Stimulated activated naive CD8-positive, alpha-beta T cell treated with anti-CD3 and anti-CD28 coated beads, Interleukin-15, amount 100 ng/mL, for 72 hours (primary cell): Measurements from ENCODE around the gene TMEM266.

Experiments used
- ATAC-seq: fragments of 150-1000 bp; cut with Tn5 transposase; 2 replicates; pipeline ENCODE4 v1.10.0; 2021; ENCODE audit warnings: mild to moderate bottlenecking, moderate library complexity
- DNase-seq, 2 donors: peaks; one replicate each; pipeline ENCODE4 v3.0.0; 2021 to 2022
- H3K27ac Mint-ChIP-seq, 2 donors: one replicate each; pipeline ENCODE4 v1.8.0; 2022; ENCODE audit warnings: mild to moderate bottlenecking in 2 of 2, mixed read lengths in 2 of 2, moderate library complexity in 2 of 2
- H3K27me3 Mint-ChIP-seq: one replicate; pipeline ENCODE4 v1.8.0; 2022; ENCODE audit warnings: mixed read lengths
- H3K4me1 Mint-ChIP-seq: one replicate; pipeline ENCODE4 v1.8.0; 2022; ENCODE audit warnings: mild to moderate bottlenecking, mixed read lengths
- H3K4me3 Mint-ChIP-seq, 2 donors: one replicate each; pipeline ENCODE4 v1.8.0; 2022; ENCODE audit warnings: mild to moderate bottlenecking in 2 of 2, mixed read lengths in 2 of 2, moderate library complexity in 1 of 2
- H3K9me3 Mint-ChIP-seq, 2 donors: one replicate each; pipeline ENCODE4 v1.8.0; 2022; ENCODE audit warnings: mixed read lengths in 2 of 2

The TMEM266 gene

GRCh38 chr15:76058714-76059319 lies 968 bp upstream of the TMEM266 start:
- Mint-ChIP-seq H3K4me3 (peak overlapping the region; percentile 72 to 78), H3K27ac (no peak overlapping the region), H3K9me3 (no peaks in the 10 kb centered on the region), H3K27me3 (peaks cover 66% of the 10 kb centered on the region), H3K4me1 (peaks cover 49% of the 10 kb centered on the region)
- ATAC-seq = peak; percentile 68
- DNase-seq = peak; percentile 38 to 52

DNA sequence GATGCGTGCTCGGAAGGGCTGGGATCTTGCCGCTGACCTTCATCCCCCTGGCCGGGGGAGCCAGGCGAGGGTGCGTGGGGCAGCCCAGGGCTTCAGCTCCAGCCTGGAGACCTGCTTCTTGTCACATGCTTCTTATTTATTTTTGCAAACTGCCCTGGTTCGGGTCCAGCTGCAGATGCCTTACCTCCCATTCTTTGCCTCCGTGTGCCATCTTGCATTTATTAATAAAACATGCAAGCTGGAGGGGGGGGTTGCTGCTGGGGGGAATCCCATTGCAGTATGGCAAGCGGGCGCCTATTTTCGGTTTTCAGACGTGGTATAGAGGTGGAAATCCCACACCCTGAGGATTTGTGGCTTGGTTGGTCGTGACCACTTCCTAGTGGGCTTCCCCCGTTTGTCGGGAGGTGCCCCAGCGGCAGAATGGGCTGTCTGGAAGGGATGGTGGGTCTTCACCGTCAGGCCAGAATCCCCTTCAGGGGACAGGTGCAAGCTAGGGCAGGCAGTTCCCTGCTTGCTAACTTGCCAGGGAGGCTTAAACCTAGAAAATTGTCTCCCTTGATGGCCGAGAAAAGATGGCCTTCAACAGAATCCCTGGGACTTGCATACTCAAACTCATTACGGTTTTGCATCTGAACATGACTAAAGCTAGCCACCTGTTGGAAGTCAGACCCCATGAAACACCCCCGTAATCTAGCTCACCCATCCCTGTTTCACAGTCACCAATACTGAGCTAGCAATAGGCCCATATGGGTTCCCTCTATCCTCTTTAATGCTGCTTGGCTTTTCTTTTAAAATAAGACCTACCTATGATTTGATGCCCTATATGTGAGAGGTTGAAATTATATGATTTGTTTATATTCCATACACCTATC lies 569 bp downstream of the TMEM266 start:
- Mint-ChIP-seq H3K27me3 (peaks cover 75% of the 10 kb centered on the region), H3K4me3 (peak overlapping the region; percentile 84 to 85), H3K9me3 (no peaks in the 10 kb centered on the region), H3K4me1 (peaks cover 59% of the 10 kb centered on the region), H3K27ac (peak overlapping the region in 1 of 2 donors; percentile 49)
- DNase-seq (peak; percentile 55 to 80), ATAC-seq (peak; percentile 84)

DNA sequence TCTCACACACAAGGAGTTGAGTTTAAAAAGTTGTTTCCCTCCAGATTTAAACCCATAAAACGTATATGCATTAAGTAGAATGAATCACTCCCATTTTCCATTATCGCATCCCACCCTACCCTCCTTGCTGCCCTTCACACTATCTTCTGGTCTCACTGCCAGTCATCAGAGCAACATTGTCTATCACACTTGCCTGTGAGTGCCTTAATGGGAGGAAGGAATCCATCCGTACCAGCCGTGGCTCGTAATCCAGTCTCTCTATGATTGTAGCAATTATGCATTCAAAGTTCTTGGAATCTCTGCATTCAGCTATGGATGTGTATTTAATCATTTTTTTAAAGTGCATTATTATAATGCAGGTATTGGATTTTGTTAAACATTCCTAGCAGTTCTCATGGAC lies 1.9 kb downstream of the TMEM266 start:
- peaks cover 80% of the 10 kb centered on the region for H3K27me3 Mint-ChIP-seq
- DNase-seq (no peak), ATAC-seq (no peak)
- no peak overlapping the region for H3K4me3 Mint-ChIP-seq
- H3K9me3 Mint-ChIP-seq = no peaks in the 10 kb centered on the region
- peaks cover 63% of the 10 kb centered on the region for H3K4me1 Mint-ChIP-seq
- H3K27ac Mint-ChIP-seq = no peak overlapping the region

DNA sequence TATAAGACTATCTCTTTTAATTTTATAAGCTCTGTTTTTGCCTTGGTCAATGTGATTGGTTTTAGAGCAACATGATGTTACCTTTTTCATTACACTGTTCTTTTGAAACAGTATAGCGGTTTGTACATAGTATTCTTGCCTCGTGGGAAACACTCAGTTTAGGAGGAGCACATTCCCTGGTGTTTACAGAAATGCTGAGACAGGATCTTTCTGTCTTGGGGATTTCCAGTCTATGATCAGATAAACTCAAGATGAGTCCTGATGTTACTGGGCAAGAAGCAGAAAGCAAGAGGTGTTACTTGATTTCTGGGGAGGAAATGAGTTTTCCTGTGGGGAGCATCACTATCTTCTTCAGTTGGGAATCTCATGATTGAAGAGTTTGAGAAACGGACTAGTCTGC lies 2.5 kb downstream of the TMEM266 start:
- DNase-seq (no peak), ATAC-seq (no peak)
- no peak overlapping the region for H3K4me3 Mint-ChIP-seq
- no peaks in the 10 kb centered on the region for H3K9me3 Mint-ChIP-seq
- H3K27ac Mint-ChIP-seq = no peak overlapping the region
- H3K4me1 Mint-ChIP-seq = peaks cover 57% of the 10 kb centered on the region
- peaks cover 74% of the 10 kb centered on the region for H3K27me3 Mint-ChIP-seq

GRCh38 chr15:76064375-76064774 lies 4.6 kb downstream of the TMEM266 start:
- peaks cover 43% of the 10 kb centered on the region for H3K4me1 Mint-ChIP-seq
- no peak for DNase-seq
- ATAC-seq = no peak
- peaks cover 65% of the 10 kb centered on the region for H3K27me3 Mint-ChIP-seq
- H3K27ac Mint-ChIP-seq = no peak overlapping the region
- H3K9me3 Mint-ChIP-seq = no peaks in the 10 kb centered on the region
- no peak overlapping the region for H3K4me3 Mint-ChIP-seq

GRCh38 chr15:76065245-76065644 lies 5.5 kb downstream of the TMEM266 start:
- H3K4me1 Mint-ChIP-seq = peaks cover 40% of the 10 kb centered on the region
- ATAC-seq = peak; percentile 95
- peaks cover 66% of the 10 kb centered on the region for H3K27me3 Mint-ChIP-seq
- no peaks in the 10 kb centered on the region for H3K9me3 Mint-ChIP-seq
- H3K27ac Mint-ChIP-seq = no peak overlapping the region
- peak in 1 of 2 donors; percentile 41 for DNase-seq
- no peak overlapping the region for H3K4me3 Mint-ChIP-seq

DNA sequence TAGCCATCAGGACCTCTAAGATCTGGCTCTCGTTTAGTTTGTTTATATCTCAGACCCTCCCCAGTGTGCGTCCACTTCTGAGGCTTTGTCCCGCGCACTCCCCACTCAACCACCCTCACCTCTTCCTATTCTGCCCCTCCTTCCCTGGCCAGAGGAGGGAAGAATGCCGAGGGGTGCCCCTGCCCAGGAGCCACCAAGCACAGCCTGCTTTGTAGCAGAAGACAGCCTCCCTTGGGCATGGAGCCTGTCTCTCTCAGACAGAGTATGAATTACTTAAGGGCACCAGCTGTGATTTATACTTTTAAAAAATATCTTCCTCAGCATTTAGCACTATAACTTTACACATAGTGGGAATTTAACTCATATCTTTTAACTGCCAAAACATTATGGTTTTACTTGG lies 6.0 kb downstream of the TMEM266 start:
- Mint-ChIP-seq H3K4me1 (peaks cover 34% of the 10 kb centered on the region), H3K4me3 (no peak overlapping the region), H3K9me3 (no peaks in the 10 kb centered on the region), H3K27me3 (peaks cover 63% of the 10 kb centered on the region), H3K27ac (no peak overlapping the region)
- ATAC-seq (no peak), DNase-seq (no peak)

GRCh38 chr15:76070192-76070591 lies 10.4 kb downstream of the TMEM266 start:
- no peaks in the 10 kb centered on the region for H3K9me3 Mint-ChIP-seq
- peaks cover 19% of the 10 kb centered on the region for H3K27me3 Mint-ChIP-seq
- H3K4me1 Mint-ChIP-seq = peaks cover 8% of the 10 kb centered on the region

DNA sequence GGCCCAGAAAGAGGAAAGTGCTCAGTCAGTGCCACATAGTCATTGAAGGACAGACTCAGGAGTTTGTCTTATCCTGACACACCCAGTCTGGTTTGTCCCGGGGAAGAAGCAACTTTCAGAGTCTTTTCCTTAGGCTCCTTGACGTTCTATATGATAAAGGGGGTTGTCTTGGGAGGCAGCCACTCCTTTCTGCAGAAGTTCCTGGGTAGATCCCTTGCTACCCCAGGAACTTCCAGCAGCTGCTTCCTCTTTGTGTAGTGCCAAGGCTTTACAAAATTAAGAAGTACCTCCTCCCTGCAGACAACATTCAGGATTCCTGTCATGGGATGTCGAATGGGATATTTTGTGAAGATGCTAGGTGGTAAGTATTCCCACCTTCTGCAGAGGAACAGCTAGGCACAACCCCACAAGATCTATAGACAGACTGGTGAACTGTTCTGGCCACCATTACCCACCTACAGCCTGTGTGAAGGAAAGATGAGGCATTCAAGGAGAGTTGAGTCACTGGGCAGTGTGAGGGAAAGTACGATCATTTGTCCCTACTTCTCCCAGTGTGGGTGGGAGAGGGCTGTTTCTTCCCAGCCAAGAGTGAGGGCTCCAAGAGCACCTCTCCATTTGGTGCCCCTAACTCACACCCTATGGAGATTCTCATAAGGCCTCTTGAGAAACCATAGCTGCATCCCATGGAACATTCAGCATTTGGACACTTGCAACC lies 11.3 kb downstream of the TMEM266 start:
- H3K27ac Mint-ChIP-seq = no peak overlapping the region
- H3K9me3 Mint-ChIP-seq = no peaks in the 10 kb centered on the region
- no peak for DNase-seq
- no peaks in the 10 kb centered on the region for H3K4me1 Mint-ChIP-seq
- peaks cover 10% of the 10 kb centered on the region for H3K27me3 Mint-ChIP-seq
- no peak for ATAC-seq
- H3K4me3 Mint-ChIP-seq = no peak overlapping the region

More at GRCh38 chr15:76070192-76070591, 10.4 kb downstream of the TMEM266 start:
- Mint-ChIP-seq H3K27ac (no peak overlapping the region), H3K4me3 (no peak overlapping the region)
- ATAC-seq (no peak), DNase-seq (no peak)

DNA sequence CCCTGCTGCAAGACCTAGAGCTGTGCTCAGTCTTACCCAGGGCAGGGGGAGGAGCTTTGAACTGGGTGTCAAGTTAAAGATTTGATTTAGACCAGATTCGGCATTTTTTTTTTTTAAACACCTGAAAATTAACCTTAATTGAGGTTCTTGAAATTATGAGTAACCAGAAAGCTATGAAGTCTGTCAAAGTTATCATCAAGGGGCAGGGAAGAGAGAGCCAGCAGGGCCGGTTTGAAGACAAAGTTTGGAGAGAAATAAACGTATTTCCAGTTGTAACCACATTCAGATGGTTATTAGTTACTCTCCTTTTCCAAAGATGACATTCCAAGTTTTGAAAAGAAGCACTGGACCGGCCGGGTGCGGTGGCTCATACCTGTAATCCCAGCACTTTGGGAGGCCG lies 12.0 kb downstream of the TMEM266 start:
- Mint-ChIP-seq H3K4me1 (no peaks in the 10 kb centered on the region), H3K27me3 (peaks cover 9% of the 10 kb centered on the region), H3K27ac (no peak overlapping the region), H3K9me3 (no peaks in the 10 kb centered on the region), H3K4me3 (no peak overlapping the region)
- ATAC-seq (no peak), DNase-seq (no peak)

DNA sequence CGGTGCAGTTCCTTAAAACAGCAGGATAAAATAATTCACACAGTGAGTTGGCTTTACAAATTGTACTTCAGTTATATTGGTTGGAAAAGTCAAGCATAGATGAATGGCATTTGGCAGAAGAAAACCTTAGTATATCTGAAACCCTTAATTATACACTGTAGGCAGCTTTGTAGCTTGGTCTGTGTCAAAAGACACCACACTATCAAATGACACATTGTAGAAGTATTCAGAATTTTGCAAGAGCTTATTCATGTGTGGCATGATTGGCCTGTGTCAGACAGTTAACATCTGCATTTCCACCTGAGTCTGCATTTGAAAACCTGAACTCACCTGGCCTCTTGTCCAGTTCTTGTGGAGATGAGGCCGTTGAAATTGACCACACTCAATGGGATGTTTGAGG lies 13.8 kb downstream of the TMEM266 start:
- no peak for ATAC-seq
- no peak for DNase-seq

GRCh38 chr15:76075046-76075445 lies 15.3 kb downstream of the TMEM266 start:
- Mint-ChIP-seq H3K4me1 (peaks cover 6% of the 10 kb centered on the region), H3K27me3 (no peaks in the 10 kb centered on the region), H3K9me3 (no peaks in the 10 kb centered on the region), H3K27ac (no peak overlapping the region), H3K4me3 (no peak overlapping the region)
- ATAC-seq = no peak
- no peak for DNase-seq

More for the DNA sequence above, 13.8 kb downstream of the TMEM266 start:
- Mint-ChIP-seq H3K27me3 (peaks cover 9% of the 10 kb centered on the region), H3K9me3 (no peaks in the 10 kb centered on the region), H3K4me3 (no peak overlapping the region), H3K4me1 (peaks cover 6% of the 10 kb centered on the region), H3K27ac (no peak overlapping the region)

- peaks cover 6% of the 10 kb centered on the region for H3K4me1 Mint-ChIP-seq
- no peak overlapping the region for H3K4me3 Mint-ChIP-seq
- H3K27ac Mint-ChIP-seq = no peak overlapping the region
- H3K27me3 Mint-ChIP-seq = peaks cover 14% of the 10 kb centered on the region
- no peaks in the 10 kb centered on the region for H3K9me3 Mint-ChIP-seq
- DNase-seq (no peak), ATAC-seq (peak; percentile 39)
These were observed 18.6 kb downstream of the TMEM266 start for GRCh38 chr15:76078285-76078877.

DNA sequence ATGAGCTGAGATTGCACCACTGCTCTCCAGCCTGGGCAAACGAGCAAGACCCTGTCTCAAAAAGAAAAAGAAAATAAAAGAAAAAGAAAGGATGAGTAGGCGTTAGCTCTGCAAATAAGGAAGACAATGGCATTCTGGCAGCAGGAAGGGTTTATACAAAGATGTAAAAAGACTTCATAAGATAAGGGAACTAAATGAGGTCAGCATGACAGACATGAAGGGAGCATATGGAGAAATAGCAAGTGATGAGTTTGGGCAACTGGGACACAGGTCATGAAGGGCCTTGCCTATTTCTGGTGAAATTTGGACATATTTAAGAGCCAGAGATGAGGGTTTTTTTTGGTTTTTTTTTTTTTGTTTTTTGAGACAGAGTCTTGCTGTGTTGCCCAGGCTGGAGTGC lies 24.5 kb downstream of the TMEM266 start:
- Mint-ChIP-seq H3K9me3 (no peaks in the 10 kb centered on the region), H3K27me3 (peaks cover 51% of the 10 kb centered on the region), H3K27ac (no peak overlapping the region), H3K4me3 (no peak overlapping the region), H3K4me1 (no peaks in the 10 kb centered on the region)
- no peak for DNase-seq
- no peak for ATAC-seq

- Mint-ChIP-seq H3K27me3 (peaks cover 87% of the 10 kb centered on the region), H3K4me1 (no peaks in the 10 kb centered on the region), H3K27ac (no peak overlapping the region), H3K4me3 (no peak overlapping the region), H3K9me3 (no peaks in the 10 kb centered on the region)
- DNase-seq = no peak
- no peak for ATAC-seq
These were observed 38.9 kb downstream of the TMEM266 start for GRCh38 chr15:76098685-76099084.
